ENCODE results near the gene CD86.

Gene CD86

DNA sequence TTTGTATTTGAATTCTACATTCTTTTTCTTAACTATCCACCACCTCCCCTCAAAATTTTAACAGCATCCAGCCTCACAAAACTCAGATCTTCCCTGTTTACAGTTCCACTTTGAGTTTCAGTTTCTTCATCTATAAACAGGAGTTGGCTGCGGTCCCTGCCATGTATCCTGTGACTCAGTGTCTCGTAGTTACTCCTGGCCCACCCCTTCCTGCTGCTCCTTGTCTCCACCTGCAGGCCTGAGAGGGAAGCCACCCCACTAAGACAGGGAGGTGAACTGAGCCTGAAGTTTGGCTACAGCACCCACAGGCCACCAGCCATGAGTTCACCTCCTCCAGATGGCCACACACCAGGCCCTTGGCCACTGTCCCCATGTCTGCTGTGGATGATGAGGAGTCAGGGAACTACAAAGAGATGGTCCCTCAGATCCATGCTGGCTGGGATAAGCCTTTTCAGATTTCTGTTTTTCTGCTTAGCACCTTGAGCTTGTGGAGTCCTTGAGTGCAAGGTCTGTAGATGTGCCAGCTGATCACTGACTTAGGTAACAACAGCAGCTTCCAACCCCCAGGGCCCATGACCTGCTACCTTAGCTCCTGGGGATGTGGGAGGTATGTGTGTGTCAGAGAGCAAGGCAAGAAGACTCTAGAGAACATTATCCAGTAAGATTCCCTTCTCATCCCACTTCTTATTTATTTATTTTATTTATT, 37.5 kb downstream of the CD86 start:
- no peak for DNase-seq

GRCh38 chr3:122094125-122094524, 39.0 kb downstream of the CD86 start:
- no peak for DNase-seq

- no peak for DNase-seq
Observed at GRCh38 chr3:122094693-122095092, 39.5 kb downstream of the CD86 start.

DNA sequence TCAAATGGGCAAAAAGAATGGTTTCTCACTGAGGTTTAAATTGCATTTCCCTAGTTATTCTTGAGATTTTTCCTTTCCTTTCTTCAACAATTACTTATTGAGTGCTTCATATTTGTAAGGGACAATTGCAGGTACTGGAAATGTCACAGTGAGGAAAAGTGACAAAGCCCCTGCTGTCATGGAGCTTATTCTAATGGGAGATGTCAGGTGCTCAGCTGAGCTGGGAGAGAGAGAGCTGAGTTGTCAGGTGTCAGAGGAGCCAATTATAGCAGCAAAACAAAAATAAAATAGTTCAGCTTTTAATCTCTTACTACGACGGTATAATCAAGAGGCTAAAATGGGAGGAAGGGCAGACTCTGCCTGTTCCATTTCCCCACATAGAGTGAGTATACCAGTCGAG, 42.0 kb downstream of the CD86 start:
- DNase-seq: no peak

DNA sequence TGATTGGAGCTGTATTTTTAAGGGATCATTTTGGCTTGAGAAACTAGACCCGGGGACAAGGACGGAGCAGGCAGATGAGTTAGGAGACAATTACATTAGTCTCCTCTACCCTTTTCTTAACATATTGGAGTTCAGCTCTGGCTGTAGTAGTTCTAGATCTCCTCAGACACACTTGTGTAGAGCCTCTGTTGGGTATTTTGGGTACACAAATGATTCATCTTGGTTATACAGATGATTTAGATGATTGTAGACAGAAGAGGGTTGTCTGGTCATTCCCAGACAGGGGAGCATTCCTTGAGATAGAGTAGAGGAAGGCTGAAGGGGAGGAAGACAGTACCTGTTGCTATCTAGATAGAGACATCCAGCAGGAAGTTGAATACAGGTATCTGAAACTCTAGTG, 43.4 kb downstream of the CD86 start:
- no peak for DNase-seq

- no peak for DNase-seq
Observed at GRCh38 chr3:122099255-122099654, 44.1 kb downstream of the CD86 start.

- DNase-seq: no peak
Observed at GRCh38 chr3:122100083-122100482, 44.9 kb downstream of the CD86 start.

- no peak for DNase-seq
Observed at GRCh38 chr3:122100591-122101463, 45.7 kb downstream of the CD86 start.

DNA sequence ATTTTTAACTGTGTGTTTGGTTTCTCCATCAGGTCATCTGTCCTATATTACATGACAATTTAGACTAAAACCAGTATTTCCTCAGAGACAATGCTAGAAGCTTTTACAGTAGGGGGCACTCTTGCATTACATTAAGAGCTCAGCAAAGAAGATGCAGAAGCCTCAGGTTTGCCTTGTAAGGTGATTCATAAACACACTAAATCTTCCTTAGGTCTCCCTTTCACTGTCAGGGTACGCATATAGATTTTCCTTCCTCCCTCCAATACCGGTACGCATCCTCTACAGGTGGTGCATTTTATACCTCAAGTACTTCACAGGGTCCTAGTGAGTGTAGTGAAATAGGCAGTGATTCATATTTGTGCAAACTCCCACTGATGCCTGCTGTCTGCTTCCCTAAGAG, 46.5 kb downstream of the CD86 start:
- no peak for DNase-seq

GRCh38 chr3:122102191-122102935, 47.2 kb downstream of the CD86 start:
- no peak for DNase-seq

- no peak for DNase-seq
Observed at GRCh38 chr3:122103821-122104514, 48.8 kb downstream of the CD86 start.

GRCh38 chr3:122104515-122105194, 49.5 kb downstream of the CD86 start:
- DNase-seq: no peak

DNA sequence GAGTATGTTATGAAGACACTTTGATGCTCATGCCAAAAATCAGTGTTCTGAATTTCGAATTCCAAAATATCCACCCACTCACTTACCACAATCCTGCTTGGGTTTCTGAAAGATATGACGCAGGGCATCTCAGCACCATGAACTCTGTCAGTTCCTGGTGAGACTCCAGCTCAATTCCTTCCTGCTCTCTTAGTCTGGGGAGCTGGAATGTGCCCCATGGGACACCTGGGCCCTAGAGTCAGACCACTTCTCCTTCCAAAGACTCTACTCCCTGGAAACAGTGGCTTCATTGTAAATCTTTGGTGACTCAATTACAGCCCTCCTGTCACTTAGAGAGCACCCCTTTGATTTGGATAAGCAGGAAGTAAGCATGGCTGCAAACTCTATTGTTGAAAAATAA, 50.5 kb downstream of the CD86 start:
- DNase-seq: no peak

DNA sequence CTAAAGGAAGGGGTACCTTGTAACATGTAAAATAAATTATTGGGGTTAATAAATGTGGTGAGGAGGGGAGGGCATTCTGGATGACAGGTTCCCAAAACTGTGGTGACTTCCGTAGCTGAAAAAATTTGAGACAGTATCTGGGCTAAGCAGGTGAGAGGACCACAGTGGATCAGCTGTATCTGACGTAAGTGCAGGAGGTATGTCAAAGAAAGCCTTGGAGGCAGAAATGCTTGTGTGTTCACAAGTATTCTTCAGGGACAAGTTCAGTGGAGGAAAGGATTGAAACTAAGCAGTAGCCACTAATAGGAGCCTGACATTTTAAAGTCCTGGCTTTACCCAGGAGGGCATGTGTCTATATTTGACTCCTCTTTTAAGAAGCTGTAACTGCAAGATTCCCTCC, 52.0 kb downstream of the CD86 start:
- no peak for DNase-seq

- no peak for DNase-seq
Observed at GRCh38 chr3:122111974-122112373, 56.8 kb downstream of the CD86 start.

GRCh38 chr3:122112754-122113153, 57.6 kb downstream of the CD86 start:
- no peak for DNase-seq

- DNase-seq: no peak
Observed at GRCh38 chr3:122123850-122124249, 68.7 kb downstream of the CD86 start.

DNA sequence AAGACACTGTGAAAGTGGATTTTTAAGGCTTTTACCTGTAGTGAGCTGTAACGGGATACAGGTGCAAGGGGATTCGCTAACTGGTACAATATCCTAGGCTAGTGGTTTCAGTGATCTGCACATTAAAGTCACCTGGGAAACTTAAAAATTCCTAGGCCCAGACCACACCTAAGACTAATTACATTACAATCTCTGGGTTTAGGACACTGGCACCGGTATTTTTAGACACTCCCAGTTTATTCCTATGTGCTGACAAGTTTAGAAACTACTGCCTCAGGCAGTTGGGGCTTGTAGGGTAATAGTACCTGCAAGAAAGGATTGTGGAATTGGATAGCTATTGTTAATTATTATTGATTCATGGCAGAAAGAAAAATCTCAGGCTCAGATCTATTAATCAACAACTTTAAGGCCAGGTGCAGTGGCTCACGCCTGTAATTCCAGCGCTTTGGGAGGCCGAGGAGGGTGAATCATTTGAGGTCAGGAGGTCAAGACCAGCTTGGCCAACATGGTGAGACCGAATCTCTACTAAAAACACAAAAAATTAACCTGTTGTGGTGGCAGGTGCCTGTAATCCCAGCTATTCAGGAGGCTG, 77.9 kb downstream of the CD86 start:
- DNase-seq: no peak

- DNase-seq: no peak
Observed at GRCh38 chr3:122146466-122146865, 91.3 kb downstream of the CD86 start.

GRCh38 chr3:122148941-122149627, 93.9 kb downstream of the CD86 start:
- DNase-seq: no peak

- no peak for DNase-seq
Observed at GRCh38 chr3:122151480-122151879, 96.3 kb downstream of the CD86 start.
